ENCODE measurements around the gene IDH3G.

DNA sequence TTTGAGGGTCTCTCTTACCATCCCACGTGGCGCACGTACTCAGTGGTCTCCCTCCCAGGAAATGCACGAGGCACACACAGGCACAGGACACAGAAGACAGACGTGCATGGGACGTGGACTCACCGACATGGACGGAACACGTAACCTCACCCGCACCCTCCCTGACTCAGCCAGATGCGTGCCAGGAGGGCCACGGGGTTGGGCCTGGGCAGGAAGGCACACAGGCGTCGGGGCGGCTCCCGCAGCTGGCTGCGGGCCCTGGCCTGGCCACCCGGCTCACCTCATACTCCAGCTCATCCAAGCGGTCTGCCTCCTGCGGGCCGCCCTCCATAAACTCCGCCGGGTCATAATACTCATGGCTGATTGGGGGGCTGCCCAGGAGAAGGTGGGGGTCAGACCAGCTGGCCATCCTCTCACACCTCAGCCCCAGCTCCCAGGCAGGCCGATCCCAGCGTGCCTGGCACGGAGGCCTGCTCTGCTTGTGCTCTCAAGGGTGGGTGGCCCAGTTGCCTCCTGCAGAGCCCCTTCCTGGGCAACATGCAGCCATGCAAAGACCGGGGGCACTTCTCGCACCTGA is 12.9 kb upstream of the IDH3G start:
- TF ChIP-seq FOXA1 (IDR thresholded peaks at IDR 0.05), result no peak
- no peak for TF ChIP-seq ELF4 (IDR thresholded peaks at IDR 0.05)
- TF ChIP-seq SUZ12 (IDR thresholded peaks at IDR 0.05), result no peak
- no peak for TF ChIP-seq FOXK2 (IDR thresholded peaks at IDR 0.05)
- no peak for TF ChIP-seq SP1 (IDR thresholded peaks at IDR 0.05)
- TF ChIP-seq BHLHE40 (IDR thresholded peaks at IDR 0.05; ENCODE audit: borderline replicate concordance), result no peak
- no peak for TF ChIP-seq FOXM1 (IDR thresholded peaks at IDR 0.05; ENCODE audit: borderline replicate concordance)
- TF ChIP-seq HDGF (IDR thresholded peaks at IDR 0.05; ENCODE audit: borderline replicate concordance), result no peak
